Mucosa of descending colon (tissue), 3 donors: ENCODE measurements around the gene DNAJB13. TPM values are rescaled to one million over a fixed set of nuclear protein-coding genes. Genes with fewer than 3 reads are reported as not detected.

Source experiments
- ATAC-seq: fragments of 200-7000 bp; cut with Tn5 transposase; one replicate; pipeline ENCODE4 v1.9.1; 2020; ENCODE audit warnings: mild to moderate bottlenecking, moderate library complexity
- DNase-seq, 3 donors: peaks; one replicate each; pipeline ENCODE4 v3.0.0-alpha.2; 2020
- H3K36me3 ChIP-seq: fragments of 200-600 bp; one replicate; pipeline ENCODE4 v1.8.0; 2021; ENCODE audit warnings: low read depth, mild to moderate bottlenecking
- H3K4me1 ChIP-seq: fragments of 200-600 bp; one replicate; pipeline ENCODE4 v1.8.0; 2021; ENCODE audit warnings: low read depth, mild to moderate bottlenecking
- H3K4me3 ChIP-seq: fragments of 200-600 bp; one replicate; pipeline ENCODE4 v1.8.0; 2021; ENCODE audit warnings: mild to moderate bottlenecking
- H3K9me3 ChIP-seq: fragments of 200-600 bp; one replicate; pipeline ENCODE4 v1.8.0; 2021; ENCODE audit warnings: mild to moderate bottlenecking
- CTCF ChIP-seq: fragments of 200-600 bp; IDR thresholded peaks from one replicate; pipeline ENCODE4 v1.8.0; 2022; ENCODE audit warnings: antibody characterized with exemption, mild to moderate bottlenecking
- intact Hi-C, 2 donors: fragments of 100-400 bp; cut with DNase I in 1 of 2; cut with micrococcal nuclease in 1 of 2; formaldehyde crosslinking; loops; one replicate each; pipeline versions ENCODE4 v1.11.0 to v1.11.1; 2022; cut with DNase I, micrococcal nuclease
- total RNA-seq, 3 donors: library from RNA; stranded (reverse); fragmentation: NEBNext Ultra II Directional in 2 of 3; extraction: Animal tissue kit (Norgen Biotek cat#: 25700) in 2 of 3; gene quantifications; one replicate each; pipeline versions ENCODE4 v1.2.1 to v1.2.4, GENCODE V29; 2021 to 2023
- donor health status: DM: no; HTN: no; CAD: no; lungs with moderate emphysema.
- donor health status: DM: no; HTN: no; CAD: no.
- donor health status: DM: no; HTN: yes; CAD: no.

DNAJB13 gene
- total RNA-seq, 3 donors from 2014 or later: not detected

GRCh38 chr11:73996161-73996747 lies 45.4 kb downstream of the DNAJB13 start:
- Histone ChIP-seq H3K36me3 (no peaks in the 10 kb centered on the region), H3K4me3 (no peak overlapping the region), H3K9me3 (no peaks in the 10 kb centered on the region), H3K4me1 (peaks cover 4% of the 10 kb centered on the region)
- DNase-seq (peak in 1 of 3 donors; percentile 31), ATAC-seq (peak; percentile 88)
- no peak for TF ChIP-seq CTCF
- intact Hi-C loops: no loop called here

- TF ChIP-seq CTCF: no peak
- no peak for ATAC-seq
- Histone ChIP-seq H3K4me1 (peaks cover 4% of the 10 kb centered on the region), H3K4me3 (no peak overlapping the region), H3K9me3 (no peaks in the 10 kb centered on the region), H3K36me3 (no peaks in the 10 kb centered on the region)
- no peak for DNase-seq
- intact Hi-C loops: no loop called here
Observed at GRCh38 chr11:73997120-73997770, 46.4 kb downstream of the DNAJB13 start.

GRCh38 chr11:73998846-73999575 lies 48.2 kb downstream of the DNAJB13 start:
- DNase-seq (no peak), ATAC-seq (no peak)
- intact Hi-C loops: no loop called here
- H3K36me3 ChIP-seq: no peaks in the 10 kb centered on the region
- TF ChIP-seq CTCF: no peak
- H3K9me3 ChIP-seq: no peaks in the 10 kb centered on the region
- H3K4me1 ChIP-seq: peaks cover 4% of the 10 kb centered on the region
- no peak overlapping the region for H3K4me3 ChIP-seq

- no peak for TF ChIP-seq CTCF
- Histone ChIP-seq H3K9me3 (no peaks in the 10 kb centered on the region), H3K4me3 (no peak overlapping the region), H3K36me3 (no peaks in the 10 kb centered on the region), H3K4me1 (peaks cover 4% of the 10 kb centered on the region)
- no peak for ATAC-seq
- intact Hi-C loops: no loop called here
- DNase-seq: no peak
Observed at GRCh38 chr11:73999581-74000306, 48.9 kb downstream of the DNAJB13 start.

- H3K4me1 ChIP-seq: peaks cover 4% of the 10 kb centered on the region
- no peak for ATAC-seq
- H3K36me3 ChIP-seq: no peaks in the 10 kb centered on the region
- intact Hi-C loops: no loop called here
- no peak for DNase-seq
- no peaks in the 10 kb centered on the region for H3K9me3 ChIP-seq
- H3K4me3 ChIP-seq: no peak overlapping the region
- no peak for TF ChIP-seq CTCF
Observed at GRCh38 chr11:74000307-74001133, 49.7 kb downstream of the DNAJB13 start.
